GM10266 (cell line): Measurements from ENCODE around the gene UNC13C.

Source experiments
- DNase-seq: peaks from one replicate; pipeline ENCODE4 v3.0.0; 2012; ENCODE audit errors: extremely low spot score
- CTCF ChIP-seq: IDR thresholded peaks from 2 replicates; pipeline ENCODE4 v1.5.1; 2012; ENCODE audit warnings: mild to moderate bottlenecking, low read depth; ENCODE audit not compliant: control insufficient read depth, insufficient read depth; ENCODE audit errors: missing control alignments

Gene UNC13C

GRCh38 chr15:54518156-54518882 is 540.1 kb downstream of the UNC13C start:
- no peak for TF ChIP-seq CTCF
- no peak for DNase-seq

GRCh38 chr15:54519577-54519976 is 541.3 kb downstream of the UNC13C start:
- TF ChIP-seq CTCF = no peak
- DNase-seq = no peak

- TF ChIP-seq CTCF = no peak
Measured at GRCh38 chr15:54520616-54521015, 542.4 kb downstream of the UNC13C start.

GRCh38 chr15:54521206-54521605 is 543.0 kb downstream of the UNC13C start:
- no peak for DNase-seq
- no peak for TF ChIP-seq CTCF

More at GRCh38 chr15:54520616-54521015, 542.4 kb downstream of the UNC13C start:
- no peak for DNase-seq

GRCh38 chr15:54528021-54528420 is 549.8 kb downstream of the UNC13C start:
- no peak for DNase-seq
- no peak for TF ChIP-seq CTCF

GRCh38 chr15:54540721-54541120 is 562.5 kb downstream of the UNC13C start:
- TF ChIP-seq CTCF = no peak
- DNase-seq = no peak

GRCh38 chr15:54547491-54547890 is 569.2 kb downstream of the UNC13C start:
- no peak for DNase-seq
- TF ChIP-seq CTCF = no peak
